Measurements from ENCODE around the gene C5orf47. TPM values are rescaled to one million over a fixed set of nuclear protein-coding genes. Genes with fewer than 3 reads are reported as not detected.

C5orf47 gene
- total RNA-seq, 1 donor = not detected

- no peak for TF ChIP-seq CTCF (IDR thresholded peaks at IDR 0.05; ENCODE audit: insufficient read depth, low read length)
- no peak overlapping the region for H3K4me3 ChIP-seq (ENCODE audit: low read depth, low read length)
- DNase-seq (ENCODE audit: low read depth) = no peak
Observed at GRCh38 chr5:174046558-174046957, 57.6 kb downstream of the C5orf47 start.

GRCh38 chr5:174047472-174048099, 58.6 kb downstream of the C5orf47 start:
- no peak overlapping the region for H3K4me3 ChIP-seq (ENCODE audit: low read depth, low read length)
- no peak for DNase-seq (ENCODE audit: low read depth)
- no peak for TF ChIP-seq CTCF (IDR thresholded peaks at IDR 0.05; ENCODE audit: insufficient read depth, low read length)

- TF ChIP-seq CTCF (IDR thresholded peaks at IDR 0.05; ENCODE audit: insufficient read depth, low read length) = no peak
- no peak overlapping the region for H3K4me3 ChIP-seq (ENCODE audit: low read depth, low read length)
- DNase-seq (ENCODE audit: low read depth) = no peak
Observed at GRCh38 chr5:174052636-174053035, 63.7 kb downstream of the C5orf47 start.

- H3K4me3 ChIP-seq (ENCODE audit: low read depth, low read length) = no peak overlapping the region
- no peak for TF ChIP-seq CTCF (IDR thresholded peaks at IDR 0.05; ENCODE audit: insufficient read depth, low read length)
- DNase-seq (ENCODE audit: low read depth) = no peak
Observed at GRCh38 chr5:174053905-174054304, 64.9 kb downstream of the C5orf47 start.

Other genes with a start within 250 kb of the C5orf47 start
- gene CPEB4, start 100.8 kb upstream of the C5orf47 start, total RNA-seq (ENCODE audit: low replicate concordance) = 14.0 and 24.4 TPM in 2 replicates
- gene NSG2, start 56.5 kb downstream of the C5orf47 start, total RNA-seq (ENCODE audit: low replicate concordance) = not detected in 2 replicates

All from fibroblast of the aortic adventitia (primary cell).